Nephron progenitor cell (in vitro differentiated cells): ENCODE results near the gene SDK1.

ENCODE experiments used
- DNase-seq: peaks from one replicate; pipeline ENCODE4 v3.0.0; 2021
- H3K27ac Mint-ChIP-seq: 2 replicates; pipeline ENCODE4 v1.8.0; 2021; ENCODE audit warnings: mild to moderate bottlenecking, moderate library complexity, mixed read lengths
- H3K27me3 Mint-ChIP-seq: 2 replicates; pipeline ENCODE4 v1.8.0; 2021; ENCODE audit warnings: mild to moderate bottlenecking, low read depth, mixed read lengths; ENCODE audit not compliant: poor library complexity
- H3K36me3 Mint-ChIP-seq: 2 replicates; pipeline ENCODE4 v1.8.0; 2021; ENCODE audit warnings: low read depth, mixed read lengths
- H3K4me1 Mint-ChIP-seq: 2 replicates; pipeline ENCODE4 v1.8.0; 2021; ENCODE audit warnings: mixed read lengths
- H3K4me3 Mint-ChIP-seq: 2 replicates; pipeline ENCODE4 v1.8.0; 2021; ENCODE audit warnings: mild to moderate bottlenecking, moderate library complexity, mixed read lengths
- H3K9me3 Mint-ChIP-seq: 2 replicates; pipeline ENCODE4 v1.8.0; 2021; ENCODE audit warnings: mild to moderate bottlenecking, moderate library complexity, mixed read lengths
- TF ChIP-seq, protein P1 (sequence below): fragments of 200-600 bp; sonication (generic); IDR thresholded peaks from 2 replicates; pipeline ENCODE4 v1.5.0; 2021; ENCODE audit warnings: antibody characterized with exemption

Gene SDK1

DNA sequence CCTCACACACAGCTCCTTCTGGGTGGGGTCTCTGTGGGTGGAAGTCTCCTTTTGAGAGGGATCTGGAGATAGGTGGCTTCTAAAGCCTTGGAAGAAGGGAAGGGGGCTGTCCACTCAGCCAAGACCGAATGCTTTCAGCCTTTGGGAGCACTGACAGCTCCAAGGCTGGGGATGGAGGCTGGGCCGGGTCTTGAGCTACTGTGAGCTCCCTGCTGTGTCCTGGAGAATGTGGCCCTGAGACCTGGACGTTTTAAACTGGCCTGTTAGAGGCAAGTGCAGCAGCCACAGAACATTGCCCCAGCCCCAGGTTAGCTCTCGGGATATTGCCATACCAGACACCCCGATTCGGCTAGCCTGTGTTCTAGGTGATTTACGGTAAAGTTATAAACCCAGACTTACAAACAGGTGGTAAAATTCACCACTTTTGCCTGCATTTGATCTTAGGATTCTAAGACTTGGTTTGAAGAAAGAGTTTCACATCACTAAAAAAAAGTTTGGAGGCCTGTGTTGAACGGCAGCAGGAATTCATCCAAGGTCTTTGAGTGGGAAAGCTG lies 832.5 kb downstream of the SDK1 start:
- Mint-ChIP-seq H3K27ac (no peak overlapping the region), H3K4me3 (no peak overlapping the region), H3K27me3 (no peaks in the 10 kb centered on the region), H3K4me1 (peaks cover 59% of the 10 kb centered on the region), H3K9me3 (no peaks in the 10 kb centered on the region), H3K36me3 (no peaks in the 10 kb centered on the region)
- DNase-seq = no peak
- TF ChIP-seq, protein P1, sequence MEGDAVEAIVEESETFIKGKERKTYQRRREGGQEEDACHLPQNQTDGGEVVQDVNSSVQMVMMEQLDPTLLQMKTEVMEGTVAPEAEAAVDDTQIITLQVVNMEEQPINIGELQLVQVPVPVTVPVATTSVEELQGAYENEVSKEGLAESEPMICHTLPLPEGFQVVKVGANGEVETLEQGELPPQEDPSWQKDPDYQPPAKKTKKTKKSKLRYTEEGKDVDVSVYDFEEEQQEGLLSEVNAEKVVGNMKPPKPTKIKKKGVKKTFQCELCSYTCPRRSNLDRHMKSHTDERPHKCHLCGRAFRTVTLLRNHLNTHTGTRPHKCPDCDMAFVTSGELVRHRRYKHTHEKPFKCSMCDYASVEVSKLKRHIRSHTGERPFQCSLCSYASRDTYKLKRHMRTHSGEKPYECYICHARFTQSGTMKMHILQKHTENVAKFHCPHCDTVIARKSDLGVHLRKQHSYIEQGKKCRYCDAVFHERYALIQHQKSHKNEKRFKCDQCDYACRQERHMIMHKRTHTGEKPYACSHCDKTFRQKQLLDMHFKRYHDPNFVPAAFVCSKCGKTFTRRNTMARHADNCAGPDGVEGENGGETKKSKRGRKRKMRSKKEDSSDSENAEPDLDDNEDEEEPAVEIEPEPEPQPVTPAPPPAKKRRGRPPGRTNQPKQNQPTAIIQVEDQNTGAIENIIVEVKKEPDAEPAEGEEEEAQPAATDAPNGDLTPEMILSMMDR = no peak

- Mint-ChIP-seq H3K4me3 (no peak overlapping the region), H3K9me3 (no peaks in the 10 kb centered on the region), H3K27ac (no peak overlapping the region), H3K27me3 (no peaks in the 10 kb centered on the region), H3K4me1 (peaks cover 59% of the 10 kb centered on the region), H3K36me3 (no peaks in the 10 kb centered on the region)
- TF ChIP-seq, protein P1 = no peak
- no peak for DNase-seq
These were observed 833.2 kb downstream of the SDK1 start for GRCh38 chr7:4134204-4134603.

DNA sequence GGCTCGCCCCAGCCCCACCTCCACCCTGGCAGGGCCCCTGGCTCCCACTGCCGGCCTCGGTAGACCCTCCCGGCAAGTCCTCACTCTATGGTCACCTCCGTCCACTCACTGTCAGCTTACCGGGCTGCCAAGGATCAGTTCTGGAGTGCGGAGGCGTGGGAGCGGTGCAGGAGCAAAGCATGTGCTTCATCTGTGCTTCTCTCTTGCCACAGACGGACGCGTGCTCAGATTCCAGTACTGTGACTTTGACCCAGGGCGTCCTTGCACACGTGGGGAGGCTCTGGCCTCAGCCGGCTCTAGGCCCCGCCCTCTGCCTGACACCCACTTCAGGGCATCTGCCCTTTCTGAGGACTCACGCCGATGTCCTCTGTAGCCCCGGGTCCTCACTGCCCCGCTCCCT lies 833.6 kb downstream of the SDK1 start:
- Mint-ChIP-seq H3K4me1 (peaks cover 63% of the 10 kb centered on the region), H3K4me3 (no peak overlapping the region), H3K36me3 (no peaks in the 10 kb centered on the region), H3K27ac (no peak overlapping the region), H3K9me3 (no peaks in the 10 kb centered on the region), H3K27me3 (no peaks in the 10 kb centered on the region)
- no peak for DNase-seq
- TF ChIP-seq, protein P1 = no peak

DNA sequence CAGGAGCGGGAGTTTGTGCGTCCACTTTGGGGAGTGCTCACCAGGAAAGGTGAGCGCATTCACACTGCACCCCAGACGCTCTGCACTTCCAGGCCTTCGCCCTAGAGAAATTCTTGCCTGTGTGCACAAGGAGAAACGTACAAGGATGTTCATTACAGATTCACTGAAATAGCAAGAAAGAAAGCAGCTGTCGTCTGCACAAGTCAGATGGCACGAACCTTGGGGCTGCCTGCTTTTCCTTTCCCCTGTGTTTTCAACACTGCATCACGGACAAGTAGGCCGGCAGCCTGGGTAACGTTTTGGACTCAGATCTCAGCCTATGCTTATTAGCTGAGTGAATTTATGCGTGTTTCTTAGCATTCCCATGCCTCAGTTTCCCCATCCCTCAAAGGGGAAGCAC lies 834.2 kb downstream of the SDK1 start:
- H3K4me1 Mint-ChIP-seq = peaks cover 70% of the 10 kb centered on the region
- no peak for DNase-seq
- H3K36me3 Mint-ChIP-seq = no peaks in the 10 kb centered on the region
- no peaks in the 10 kb centered on the region for H3K9me3 Mint-ChIP-seq
- H3K4me3 Mint-ChIP-seq = no peak overlapping the region
- TF ChIP-seq, protein P1 = no peak
- no peak overlapping the region for H3K27ac Mint-ChIP-seq
- H3K27me3 Mint-ChIP-seq = no peaks in the 10 kb centered on the region

DNA sequence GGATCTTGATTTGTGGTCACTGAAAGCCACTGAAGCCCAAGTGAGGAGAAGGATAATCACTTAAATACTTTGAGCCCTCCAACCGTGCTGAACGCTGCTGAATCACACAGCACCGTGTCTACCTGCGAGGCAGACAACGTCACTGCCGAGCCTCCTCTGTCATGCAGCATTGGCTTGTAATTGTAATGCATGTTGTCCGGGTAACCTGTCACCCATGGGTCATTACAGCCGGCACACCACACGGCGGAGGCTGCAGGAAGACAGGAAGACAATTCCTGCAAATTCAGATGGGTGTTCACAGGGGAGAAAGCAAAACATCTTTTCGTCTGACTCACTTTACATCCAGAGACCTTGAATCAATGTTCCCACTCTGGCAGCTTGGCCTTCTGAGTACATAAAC lies 835.0 kb downstream of the SDK1 start:
- H3K36me3 Mint-ChIP-seq = no peaks in the 10 kb centered on the region
- no peak overlapping the region for H3K27ac Mint-ChIP-seq
- H3K4me3 Mint-ChIP-seq = no peak overlapping the region
- no peaks in the 10 kb centered on the region for H3K27me3 Mint-ChIP-seq
- no peak for DNase-seq
- peaks cover 70% of the 10 kb centered on the region for H3K4me1 Mint-ChIP-seq
- no peaks in the 10 kb centered on the region for H3K9me3 Mint-ChIP-seq
- TF ChIP-seq, protein P1 = no peak

DNA sequence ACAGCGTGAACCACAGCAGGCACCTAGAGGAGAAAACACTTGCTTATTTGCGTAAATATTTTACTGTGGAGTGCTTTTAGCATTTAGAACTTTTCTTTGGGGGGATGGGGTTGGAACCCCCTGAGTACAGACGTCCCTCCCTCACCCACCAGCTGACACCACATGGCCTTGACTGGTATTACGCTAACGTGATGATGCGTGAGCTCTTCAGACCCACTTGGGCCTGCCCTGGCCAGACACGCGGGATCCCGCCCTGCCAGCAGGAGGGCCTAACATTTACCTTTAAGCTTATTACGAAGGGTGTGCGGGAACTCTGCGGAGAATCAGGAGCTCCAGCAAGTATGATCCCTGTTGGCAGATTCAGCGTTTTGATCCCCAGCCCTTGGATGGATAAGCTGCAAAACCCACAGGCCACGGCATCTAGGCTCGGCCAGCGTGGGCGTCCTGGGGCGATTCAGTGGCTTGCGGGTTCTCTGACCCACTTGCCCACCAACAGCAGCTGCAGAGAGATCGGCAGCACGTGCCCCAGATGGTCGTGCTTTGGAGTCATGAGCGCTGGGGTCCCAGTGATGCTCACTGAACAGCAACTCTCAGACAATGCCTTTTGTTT lies 835.6 kb downstream of the SDK1 start:
- no peak overlapping the region for H3K4me3 Mint-ChIP-seq
- TF ChIP-seq, protein P1 = no peak
- H3K9me3 Mint-ChIP-seq = no peaks in the 10 kb centered on the region
- H3K36me3 Mint-ChIP-seq = no peaks in the 10 kb centered on the region
- H3K27me3 Mint-ChIP-seq = no peaks in the 10 kb centered on the region
- H3K27ac Mint-ChIP-seq = no peak overlapping the region
- no peak for DNase-seq
- peaks cover 70% of the 10 kb centered on the region for H3K4me1 Mint-ChIP-seq
